GM12801 (cell line): Measurements from ENCODE around the gene TUBA3C.

Experiments
- CTCF ChIP-seq: IDR thresholded peaks from one replicate; pipeline ENCODE4 v1.5.1; 2011; ENCODE audit warnings: control low read depth; ENCODE audit not compliant: insufficient read length; ENCODE audit errors: extremely low read depth

The TUBA3C gene

GRCh38 chr13:19157461-19157860, 24.2 kb downstream of the TUBA3C start:
- no peak for TF ChIP-seq CTCF

- TF ChIP-seq CTCF: no peak
Measured at GRCh38 chr13:19156013-19156825, 25.4 kb downstream of the TUBA3C start.

GRCh38 chr13:19155321-19155861, 26.2 kb downstream of the TUBA3C start:
- TF ChIP-seq CTCF: no peak

- TF ChIP-seq CTCF: no peak
Measured at GRCh38 chr13:19154843-19155242, 26.8 kb downstream of the TUBA3C start.

GRCh38 chr13:19153782-19154450, 27.7 kb downstream of the TUBA3C start:
- TF ChIP-seq CTCF: no peak

GRCh38 chr13:19152403-19152802, 29.2 kb downstream of the TUBA3C start:
- TF ChIP-seq CTCF: no peak

- no peak for TF ChIP-seq CTCF
Measured at GRCh38 chr13:19151581-19152263, 29.9 kb downstream of the TUBA3C start.
